HEK293 (cell line): ENCODE data around the gene HNRNPUL2.

ENCODE experiments used
- EGR2 ChIP-seq: fragments of 450-650 bp; formaldehyde crosslinking; IDR thresholded peaks from 2 replicates; pipeline ENCODE4 v1.5.1; 2016; ENCODE audit warnings: low read depth, missing biosample characterization, missing genetic modification characterization
- KLF16 ChIP-seq: fragments of 450-650 bp; formaldehyde crosslinking; IDR thresholded peaks from 2 replicates; pipeline ENCODE4 v1.5.1; 2017; ENCODE audit warnings: missing biosample characterization, missing genetic modification characterization
- KLF8 ChIP-seq: fragments of 450-650 bp; formaldehyde crosslinking; IDR thresholded peaks from 2 replicates; pipeline ENCODE4 v1.5.1; 2016; ENCODE audit warnings: missing biosample characterization, missing genetic modification characterization
- SCRT1 ChIP-seq: fragments of 450-650 bp; formaldehyde crosslinking; IDR thresholded peaks from 2 replicates; pipeline ENCODE4 v1.5.1; 2016; ENCODE audit warnings: missing biosample characterization, missing genetic modification characterization, borderline replicate concordance
- ZBTB20 ChIP-seq: fragments of 450-650 bp; formaldehyde crosslinking; IDR thresholded peaks from 2 replicates; pipeline ENCODE4 v1.5.1; 2016; ENCODE audit warnings: missing biosample characterization, missing genetic modification characterization
- ZBTB49 ChIP-seq: fragments of 450-650 bp; formaldehyde crosslinking; IDR thresholded peaks from 2 replicates; pipeline ENCODE4 v1.5.1; 2016; ENCODE audit warnings: missing biosample characterization, missing genetic modification characterization, low read depth
- ZNF133 ChIP-seq: fragments of 450-650 bp; formaldehyde crosslinking; IDR thresholded peaks from 2 replicates; pipeline ENCODE4 v1.5.1; 2016; ENCODE audit warnings: missing biosample characterization, missing genetic modification characterization
- ZNF140 ChIP-seq: fragments of 450-650 bp; formaldehyde crosslinking; IDR thresholded peaks from 2 replicates; pipeline ENCODE4 v1.5.1; 2016; ENCODE audit warnings: missing biosample characterization, missing genetic modification characterization
- ZNF184 ChIP-seq: fragments of 450-650 bp; IDR thresholded peaks from 2 replicates; pipeline ENCODE4 v1.5.1; 2018; ENCODE audit warnings: missing biosample characterization, mild to moderate bottlenecking, missing genetic modification characterization
- ZNF248 ChIP-seq: fragments of 450-650 bp; formaldehyde crosslinking; IDR thresholded peaks from 2 replicates; pipeline ENCODE4 v1.5.1; 2017; ENCODE audit warnings: missing biosample characterization, missing genetic modification characterization
- ZNF302 ChIP-seq: fragments of 450-650 bp; formaldehyde crosslinking; IDR thresholded peaks from 2 replicates; pipeline ENCODE4 v1.5.1; 2016; ENCODE audit warnings: missing biosample characterization, missing genetic modification characterization, low read depth
- ZNF426 ChIP-seq: fragments of 450-650 bp; formaldehyde crosslinking; IDR thresholded peaks from 2 replicates; pipeline ENCODE4 v1.5.1; 2017; ENCODE audit warnings: missing biosample characterization, missing genetic modification characterization, mild to moderate bottlenecking, inconsistent platforms, moderate library complexity
- ZNF571 ChIP-seq: fragments of 450-650 bp; formaldehyde crosslinking; IDR thresholded peaks from 2 replicates; pipeline ENCODE4 v1.5.0; 2017; ENCODE audit warnings: missing biosample characterization, missing genetic modification characterization
- ZNF580 ChIP-seq: fragments of 450-650 bp; formaldehyde crosslinking; IDR thresholded peaks from 2 replicates; pipeline ENCODE4 v1.5.1; 2016; ENCODE audit warnings: missing biosample characterization, missing genetic modification characterization
- ZNF658 ChIP-seq: fragments of 450-650 bp; formaldehyde crosslinking; IDR thresholded peaks from 2 replicates; pipeline ENCODE4; 2016; ENCODE audit warnings: missing biosample characterization, missing genetic modification characterization
- ZNF660 ChIP-seq: fragments of 450-650 bp; IDR thresholded peaks from 2 replicates; pipeline ENCODE4 v1.5.1; 2018; ENCODE audit warnings: missing biosample characterization, mild to moderate bottlenecking, missing genetic modification characterization
- ZNF707 ChIP-seq: fragments of 450-650 bp; formaldehyde crosslinking; IDR thresholded peaks from 2 replicates; pipeline ENCODE4 v1.5.1; 2016; ENCODE audit warnings: missing biosample characterization, missing genetic modification characterization
- ZNF792 ChIP-seq: fragments of 450-650 bp; formaldehyde crosslinking; IDR thresholded peaks from 2 replicates; pipeline ENCODE4 v1.5.1; 2016; ENCODE audit warnings: missing biosample characterization, missing genetic modification characterization
- TF ChIP-seq, protein P1 (sequence below): fragments of 450-650 bp; formaldehyde crosslinking; IDR thresholded peaks from 2 replicates; pipeline ENCODE4 v1.5.1; 2016; ENCODE audit warnings: missing biosample characterization, missing genetic modification characterization
- TF ChIP-seq, protein P2 (sequence below): fragments of 450-650 bp; formaldehyde crosslinking; IDR thresholded peaks from 2 replicates; pipeline ENCODE4 v1.5.1; 2016; ENCODE audit warnings: missing biosample characterization, missing genetic modification characterization, borderline replicate concordance
- TF ChIP-seq, protein P3 (sequence below): fragments of 450-650 bp; formaldehyde crosslinking; conservative IDR thresholded peaks from 2 replicates; pipeline ENCODE4 v1.5.1; 2016; ENCODE audit warnings: low read depth, missing biosample characterization, missing genetic modification characterization

The HNRNPUL2 gene

DNA sequence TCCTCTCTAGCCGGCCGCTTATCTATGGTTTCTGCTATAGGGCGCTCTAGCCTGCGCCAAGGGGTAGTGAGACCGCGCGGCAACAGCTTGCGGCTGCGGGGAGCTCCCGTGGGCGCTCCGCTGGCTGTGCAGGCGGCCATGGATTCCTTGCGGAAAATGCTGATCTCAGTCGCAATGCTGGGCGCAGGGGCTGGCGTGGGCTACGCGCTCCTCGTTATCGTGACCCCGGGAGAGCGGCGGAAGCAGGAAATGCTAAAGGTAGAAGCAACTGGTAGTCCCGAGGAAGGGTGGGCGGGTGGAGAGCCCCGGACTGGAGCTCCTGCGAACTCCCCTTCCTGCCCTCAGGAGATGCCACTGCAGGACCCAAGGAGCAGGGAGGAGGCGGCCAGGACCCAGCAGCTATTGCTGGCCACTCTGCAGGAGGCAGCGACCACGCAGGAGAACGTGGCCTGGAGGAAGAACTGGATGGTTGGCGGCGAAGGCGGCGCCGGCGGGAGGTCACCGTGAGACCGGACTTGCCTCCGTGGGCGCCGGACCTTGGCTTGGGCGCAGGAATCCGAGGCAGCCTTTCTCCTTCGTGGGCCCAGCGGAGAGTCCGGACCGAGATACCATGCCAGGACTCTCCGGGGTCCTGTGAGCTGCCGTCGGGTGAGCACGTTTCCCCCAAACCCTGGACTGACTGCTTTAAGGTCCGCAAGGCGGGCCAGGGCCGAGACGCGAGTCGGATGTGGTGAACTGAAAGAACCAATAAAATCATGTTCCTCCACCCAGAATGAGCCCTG, 55.5 kb downstream of the HNRNPUL2 start, which contains the start of the genes LBHD1 and UQCC3 (continued):
- TF ChIP-seq ZNF571 (tag by site-specific recombination), result no peak
- TF ChIP-seq ZNF133 (tag by site-specific recombination), result no peak
- TF ChIP-seq SCRT1, result peak; percentile 98
- no peak for TF ChIP-seq ZNF248 (tag by site-specific recombination)
- TF ChIP-seq ZBTB20, result peak; percentile 70
- TF ChIP-seq, protein P1, sequence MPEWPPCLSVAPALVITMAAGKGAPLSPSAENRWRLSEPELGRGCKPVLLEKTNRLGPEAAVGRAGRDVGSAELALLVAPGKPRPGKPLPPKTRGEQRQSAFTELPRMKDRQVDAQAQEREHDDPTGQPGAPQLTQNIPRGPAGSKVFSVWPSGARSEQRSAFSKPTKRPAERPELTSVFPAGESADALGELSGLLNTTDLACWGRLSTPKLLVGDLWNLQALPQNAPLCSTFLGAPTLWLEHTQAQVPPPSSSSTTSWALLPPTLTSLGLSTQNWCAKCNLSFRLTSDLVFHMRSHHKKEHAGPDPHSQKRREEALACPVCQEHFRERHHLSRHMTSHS (tag by site-specific recombination), result no peak
- peak; percentile 82 for TF ChIP-seq EGR2 (tag by site-specific recombination)
- no peak for TF ChIP-seq ZBTB49
- no peak for TF ChIP-seq KLF16 (tag by site-specific recombination)
- TF ChIP-seq ZNF302 (tag by site-specific recombination), result no peak
- TF ChIP-seq ZNF660 (tag by site-specific recombination), result peak; percentile 84
- no peak for TF ChIP-seq ZNF707 (tag by site-specific recombination)
- TF ChIP-seq ZNF580 (tag by site-specific recombination), result peak; percentile 95
- TF ChIP-seq ZNF140 (tag by site-specific recombination), result no peak
- TF ChIP-seq ZNF184 (tag by site-specific recombination), result no peak
- TF ChIP-seq ZNF426 (tag by site-specific recombination), result no peak
- TF ChIP-seq ZNF792 (tag by site-specific recombination), result no peak
- no peak for TF ChIP-seq ZNF658 (tag by site-specific recombination)
- TF ChIP-seq KLF8 (tag by site-specific recombination), result peak; percentile 62; the same call in 1 of the 2 replicates
- TF ChIP-seq, protein P2, sequence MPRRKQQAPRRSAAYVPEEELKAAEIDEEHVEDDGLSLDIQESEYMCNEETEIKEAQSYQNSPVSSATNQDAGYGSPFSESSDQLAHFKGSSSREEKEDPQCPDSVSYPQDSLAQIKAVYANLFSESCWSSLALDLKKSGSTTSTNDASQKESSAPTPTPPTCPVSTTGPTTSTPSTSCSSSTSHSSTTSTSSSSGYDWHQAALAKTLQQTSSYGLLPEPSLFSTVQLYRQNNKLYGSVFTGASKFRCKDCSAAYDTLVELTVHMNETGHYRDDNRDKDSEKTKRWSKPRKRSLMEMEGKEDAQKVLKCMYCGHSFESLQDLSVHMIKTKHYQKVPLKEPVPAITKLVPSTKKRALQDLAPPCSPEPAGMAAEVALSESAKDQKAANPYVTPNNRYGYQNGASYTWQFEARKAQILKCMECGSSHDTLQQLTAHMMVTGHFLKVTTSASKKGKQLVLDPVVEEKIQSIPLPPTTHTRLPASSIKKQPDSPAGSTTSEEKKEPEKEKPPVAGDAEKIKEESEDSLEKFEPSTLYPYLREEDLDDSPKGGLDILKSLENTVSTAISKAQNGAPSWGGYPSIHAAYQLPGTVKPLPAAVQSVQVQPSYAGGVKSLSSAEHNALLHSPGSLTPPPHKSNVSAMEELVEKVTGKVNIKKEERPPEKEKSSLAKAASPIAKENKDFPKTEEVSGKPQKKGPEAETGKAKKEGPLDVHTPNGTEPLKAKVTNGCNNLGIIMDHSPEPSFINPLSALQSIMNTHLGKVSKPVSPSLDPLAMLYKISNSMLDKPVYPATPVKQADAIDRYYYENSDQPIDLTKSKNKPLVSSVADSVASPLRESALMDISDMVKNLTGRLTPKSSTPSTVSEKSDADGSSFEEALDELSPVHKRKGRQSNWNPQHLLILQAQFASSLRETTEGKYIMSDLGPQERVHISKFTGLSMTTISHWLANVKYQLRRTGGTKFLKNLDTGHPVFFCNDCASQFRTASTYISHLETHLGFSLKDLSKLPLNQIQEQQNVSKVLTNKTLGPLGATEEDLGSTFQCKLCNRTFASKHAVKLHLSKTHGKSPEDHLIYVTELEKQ (tag by site-specific recombination), result 0 out of 2 replicates have a peak, but pooled peaks have one; percentile 33
- TF ChIP-seq, protein P3, sequence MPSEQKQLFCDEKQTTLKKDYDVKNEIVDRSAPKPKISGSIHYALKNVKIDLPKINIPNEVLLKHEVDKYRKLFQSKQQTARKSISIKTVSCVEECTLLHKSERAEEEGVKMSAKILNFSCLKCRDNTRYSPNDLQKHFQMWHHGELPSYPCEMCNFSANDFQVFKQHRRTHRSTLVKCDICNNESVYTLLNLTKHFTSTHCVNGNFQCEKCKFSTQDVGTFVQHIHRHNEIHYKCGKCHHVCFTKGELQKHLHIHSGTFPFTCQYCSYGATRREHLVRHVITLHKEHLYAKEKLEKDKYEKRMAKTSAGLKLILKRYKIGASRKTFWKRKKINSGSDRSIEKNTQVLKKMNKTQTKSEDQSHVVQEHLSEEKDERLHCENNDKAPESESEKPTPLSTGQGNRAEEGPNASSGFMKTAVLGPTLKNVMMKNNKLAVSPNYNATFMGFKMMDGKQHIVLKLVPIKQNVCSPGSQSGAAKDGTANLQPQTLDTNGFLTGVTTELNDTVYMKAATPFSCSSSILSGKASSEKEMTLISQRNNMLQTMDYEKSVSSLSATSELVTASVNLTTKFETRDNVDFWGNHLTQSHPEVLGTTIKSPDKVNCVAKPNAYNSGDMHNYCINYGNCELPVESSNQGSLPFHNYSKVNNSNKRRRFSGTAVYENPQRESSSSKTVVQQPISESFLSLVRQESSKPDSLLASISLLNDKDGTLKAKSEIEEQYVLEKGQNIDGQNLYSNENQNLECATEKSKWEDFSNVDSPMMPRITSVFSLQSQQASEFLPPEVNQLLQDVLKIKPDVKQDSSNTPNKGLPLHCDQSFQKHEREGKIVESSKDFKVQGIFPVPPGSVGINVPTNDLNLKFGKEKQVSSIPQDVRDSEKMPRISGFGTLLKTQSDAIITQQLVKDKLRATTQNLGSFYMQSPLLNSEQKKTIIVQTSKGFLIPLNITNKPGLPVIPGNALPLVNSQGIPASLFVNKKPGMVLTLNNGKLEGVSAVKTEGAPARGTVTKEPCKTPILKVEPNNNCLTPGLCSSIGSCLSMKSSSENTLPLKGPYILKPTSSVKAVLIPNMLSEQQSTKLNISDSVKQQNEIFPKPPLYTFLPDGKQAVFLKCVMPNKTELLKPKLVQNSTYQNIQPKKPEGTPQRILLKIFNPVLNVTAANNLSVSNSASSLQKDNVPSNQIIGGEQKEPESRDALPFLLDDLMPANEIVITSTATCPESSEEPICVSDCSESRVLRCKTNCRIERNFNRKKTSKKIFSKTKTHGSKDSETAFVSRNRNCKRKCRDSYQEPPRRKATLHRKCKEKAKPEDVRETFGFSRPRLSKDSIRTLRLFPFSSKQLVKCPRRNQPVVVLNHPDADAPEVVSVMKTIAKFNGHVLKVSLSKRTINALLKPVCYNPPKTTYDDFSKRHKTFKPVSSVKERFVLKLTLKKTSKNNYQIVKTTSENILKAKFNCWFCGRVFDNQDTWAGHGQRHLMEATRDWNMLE (tag by site-specific recombination), result 0 out of 2 replicates have a peak, but pooled peaks have one; percentile 33
